ENCODE measurements around the gene HOXC11.

Gene HOXC11

GRCh38 chr12:53972722-53973235 is at the start of gene HOXC11:
Gene HOXC11 (plus strand): TSS chr12:53973126. CDS start chr12:53973242, 116 bp downstream.
- DNase-seq, result no peak

GRCh38 chr12:53924521-53925405 is 48.2 kb upstream of the HOXC11 start:
- DNase-seq, result no peak

GRCh38 chr12:53927220-53928029 is 45.5 kb upstream of the HOXC11 start:
- DNase-seq, result no peak

GRCh38 chr12:53928054-53928835 is 44.7 kb upstream of the HOXC11 start:
- DNase-seq, result no peak

- DNase-seq, result no peak
Observed at GRCh38 chr12:53929527-53929926, 43.4 kb upstream of the HOXC11 start.

GRCh38 chr12:53930591-53931255 is 42.2 kb upstream of the HOXC11 start:
- DNase-seq, result no peak

GRCh38 chr12:53931844-53932581 is 40.9 kb upstream of the HOXC11 start:
- DNase-seq, result no peak

GRCh38 chr12:53932915-53933314 is 40.0 kb upstream of the HOXC11 start:
- no peak for DNase-seq

- DNase-seq, result peak; percentile 68
Observed at GRCh38 chr12:53935383-53936341, 37.3 kb upstream of the HOXC11 start.

- no peak for DNase-seq
Observed at GRCh38 chr12:53937099-53937498, 35.8 kb upstream of the HOXC11 start.

- DNase-seq, result peak; percentile 53
Observed at GRCh38 chr12:53937596-53938325, 35.2 kb upstream of the HOXC11 start.

- DNase-seq, result peak; percentile 89
Observed at GRCh38 chr12:53938326-53939140, 34.4 kb upstream of the HOXC11 start, which contains the start of gene HOXC13. Gene HOXC13 (plus strand): TSS chr12:53938831. CDS start chr12:53938907, 76 bp downstream.

GRCh38 chr12:53939141-53940108 is 33.5 kb upstream of the HOXC11 start:
- DNase-seq, result peak; percentile 59

- no peak for DNase-seq
Observed at GRCh38 chr12:53940443-53941014, 32.4 kb upstream of the HOXC11 start.

GRCh38 chr12:53941187-53941586 is 31.7 kb upstream of the HOXC11 start:
- DNase-seq, result no peak

GRCh38 chr12:53941750-53942149 is 31.2 kb upstream of the HOXC11 start:
- no peak for DNase-seq

Data from eye (tissue), 1 donor.